Activated naive CD4-positive, alpha-beta T cell treated with Interleukin-2 at 50 U/mL for 16 hours (primary cell): ENCODE data around the gene STX3.
"Not testable (repeated sequence)": the region's sequence is repeated elsewhere in the genome, so short reads cannot be mapped to it uniquely, and the experiment has no call there.

Experiments
- DNase-seq: peaks from one replicate; pipeline ENCODE4 v3.0.0-alpha.2; 2020

STX3 gene

GRCh38 chr11:59759900-59760299 lies 4.7 kb downstream of the STX3 start:
- DNase-seq: no peak

DNA sequence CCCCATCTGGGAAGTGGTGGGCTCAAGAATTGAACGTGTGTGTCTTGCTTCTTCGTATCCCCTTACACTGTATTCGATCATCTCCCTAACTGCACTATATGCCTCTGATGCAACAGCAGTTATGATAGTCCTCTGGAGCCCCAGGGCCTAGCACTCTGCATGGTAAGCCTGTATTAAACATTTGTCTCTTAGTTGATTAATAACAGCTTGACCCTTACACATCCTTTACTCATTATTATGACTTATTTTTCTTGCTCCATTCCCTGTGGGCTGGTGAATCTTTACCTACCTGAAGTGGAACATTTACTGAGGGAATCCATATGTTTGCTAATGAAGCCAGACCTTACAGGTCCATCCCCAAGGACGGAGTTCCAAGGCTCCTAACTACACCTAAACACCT lies 5.6 kb downstream of the STX3 start:
- no peak for DNase-seq

DNA sequence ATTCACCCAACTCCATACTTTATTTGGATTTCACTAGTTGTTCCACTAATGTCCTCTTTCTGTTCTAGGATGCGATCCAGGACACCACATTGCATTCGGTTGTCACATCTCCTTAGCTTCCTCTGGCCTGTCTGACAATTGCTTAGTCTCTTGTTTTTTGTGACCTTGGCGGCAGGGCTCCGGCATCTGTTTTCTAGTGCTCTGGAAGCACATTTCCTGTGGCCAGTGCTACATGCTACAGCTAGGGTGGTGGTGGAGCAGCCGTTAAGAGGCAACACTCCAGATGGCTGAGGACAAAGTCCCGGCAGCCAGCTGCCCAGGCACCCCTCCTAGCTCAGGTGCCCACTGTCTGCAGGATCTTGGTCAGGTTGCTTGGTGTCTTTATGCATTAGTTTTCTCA lies 6.8 kb downstream of the STX3 start:
- DNase-seq: no peak

DNA sequence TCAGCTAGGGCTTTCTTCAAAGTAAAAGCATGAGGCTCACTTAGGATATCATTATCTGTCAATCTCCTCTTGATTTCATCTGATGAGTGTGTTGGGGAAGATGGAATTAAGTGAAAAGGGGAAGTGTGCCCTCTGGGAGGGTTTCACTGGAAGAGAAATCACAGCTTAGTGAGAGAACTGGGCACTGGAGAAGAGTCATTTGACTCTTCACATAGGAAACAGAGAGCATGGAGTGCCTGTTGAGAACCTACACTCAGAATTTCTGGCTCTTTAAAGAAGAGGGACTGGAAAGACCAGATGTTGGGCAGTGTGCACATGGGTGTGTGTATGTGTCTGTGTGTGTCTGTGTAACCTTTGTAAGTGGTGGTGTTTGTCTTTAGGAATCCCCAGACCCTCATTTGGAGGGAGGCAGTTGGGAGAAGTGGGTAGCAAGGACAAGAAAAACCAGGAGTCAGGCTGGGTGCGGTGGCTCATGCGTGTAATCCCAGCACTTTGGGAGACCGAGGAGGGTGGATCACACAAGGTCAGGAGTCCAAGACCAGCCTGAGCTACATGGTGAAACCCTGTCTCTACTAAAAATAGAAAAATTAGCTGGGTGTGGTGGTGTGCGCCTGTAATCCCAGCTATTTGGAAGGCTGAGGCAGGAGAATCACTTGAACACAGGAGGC lies 10.0 kb downstream of the STX3 start:
- DNase-seq: no peak

DNA sequence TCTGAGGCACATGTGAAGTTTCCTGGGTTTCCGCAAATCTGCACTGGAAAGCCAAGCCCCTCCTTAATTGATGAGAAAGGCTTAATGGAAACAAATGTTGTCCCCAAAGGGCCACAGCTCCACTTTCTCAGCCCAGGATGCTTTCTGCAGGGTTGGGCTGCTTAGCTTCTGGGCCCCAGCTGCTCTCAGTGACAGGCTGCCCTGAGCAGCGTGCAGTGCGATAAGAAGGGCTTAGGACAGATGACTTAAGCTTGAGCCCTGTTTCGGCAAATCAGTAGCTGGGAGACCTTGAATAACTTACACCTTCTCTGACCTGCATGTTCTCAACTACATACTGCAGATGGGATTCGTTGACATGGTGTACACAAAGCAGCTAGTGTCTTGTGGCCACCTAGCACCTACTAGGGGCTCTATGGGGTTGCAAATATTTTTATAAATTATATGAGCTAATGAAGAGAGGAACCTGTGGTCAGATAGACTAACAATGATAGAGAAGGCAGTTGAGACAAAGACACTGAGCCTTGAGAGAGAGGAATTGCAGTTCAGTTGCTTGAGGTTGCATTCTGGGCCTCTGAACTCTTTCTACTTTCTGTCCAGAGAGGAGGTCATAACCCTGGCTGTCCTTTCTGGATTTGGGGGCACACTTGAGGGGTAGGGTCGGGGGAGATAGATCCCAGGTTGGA lies 11.5 kb downstream of the STX3 start:
- DNase-seq: no peak

DNA sequence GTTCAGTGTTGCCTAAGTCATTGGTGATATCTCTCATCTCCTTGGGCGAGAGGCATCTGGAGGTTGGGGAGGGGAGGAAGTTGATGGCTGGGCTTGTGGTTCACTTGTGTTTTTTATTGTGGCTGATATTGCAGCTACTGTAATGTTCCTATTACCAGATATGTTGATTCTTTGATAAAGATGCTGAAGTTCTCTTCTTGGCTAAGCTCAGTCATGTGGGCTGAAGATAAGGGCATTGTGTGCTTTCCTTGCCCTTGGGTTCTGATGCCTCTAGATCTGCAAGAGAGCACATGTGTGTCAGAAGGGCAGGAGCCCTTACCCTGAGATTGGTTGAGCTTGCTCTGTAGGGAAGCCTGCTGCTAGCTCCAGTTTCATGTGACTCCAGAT lies 12.0 kb downstream of the STX3 start:
- DNase-seq: no peak

GRCh38 chr11:59769111-59769510 lies 13.9 kb downstream of the STX3 start:
- no peak for DNase-seq

- DNase-seq: no peak
Observed at GRCh38 chr11:59769828-59770227, 14.7 kb downstream of the STX3 start.

DNA sequence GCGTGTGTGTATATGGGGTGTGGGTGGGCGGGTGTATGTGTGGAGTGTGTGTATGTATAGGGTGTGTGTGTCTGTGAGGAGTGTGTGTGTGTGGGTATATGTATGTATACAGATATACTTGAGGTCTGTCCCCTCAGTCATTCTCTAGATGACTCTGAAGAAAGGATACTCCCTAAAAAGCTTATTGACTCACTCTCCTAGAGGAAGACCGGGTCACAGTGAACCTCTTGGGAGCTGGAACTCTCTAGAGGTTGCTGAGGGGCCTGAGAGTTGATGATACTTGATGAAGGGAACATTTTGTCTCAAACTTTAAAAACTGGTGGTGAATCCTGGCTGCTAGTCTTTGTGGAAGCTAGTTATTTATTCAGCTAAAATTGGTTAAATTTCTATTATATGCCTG lies 15.1 kb downstream of the STX3 start:
- DNase-seq: no peak

- DNase-seq: no peak
Observed at GRCh38 chr11:59770869-59771268, 15.7 kb downstream of the STX3 start.

DNA sequence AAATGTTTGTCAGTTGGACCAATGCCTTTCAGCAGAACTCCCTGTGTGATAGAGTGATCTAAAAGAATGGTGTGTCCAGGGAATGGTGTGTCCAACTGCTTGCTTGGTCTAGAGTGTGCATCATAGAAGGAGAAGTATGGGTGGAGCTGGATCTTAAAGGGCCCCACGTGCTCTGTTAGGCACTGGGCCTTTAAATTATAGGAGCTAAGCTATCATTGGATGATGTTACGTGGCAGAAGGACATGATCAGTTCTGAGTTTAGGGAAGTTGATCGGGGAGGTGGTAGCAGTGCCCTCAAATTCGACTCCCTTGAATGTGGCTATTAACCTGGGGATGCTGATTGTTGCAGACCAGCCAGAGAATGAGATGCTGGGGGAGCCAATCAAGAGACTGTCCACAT lies 16.4 kb downstream of the STX3 start:
- no peak for DNase-seq

DNA sequence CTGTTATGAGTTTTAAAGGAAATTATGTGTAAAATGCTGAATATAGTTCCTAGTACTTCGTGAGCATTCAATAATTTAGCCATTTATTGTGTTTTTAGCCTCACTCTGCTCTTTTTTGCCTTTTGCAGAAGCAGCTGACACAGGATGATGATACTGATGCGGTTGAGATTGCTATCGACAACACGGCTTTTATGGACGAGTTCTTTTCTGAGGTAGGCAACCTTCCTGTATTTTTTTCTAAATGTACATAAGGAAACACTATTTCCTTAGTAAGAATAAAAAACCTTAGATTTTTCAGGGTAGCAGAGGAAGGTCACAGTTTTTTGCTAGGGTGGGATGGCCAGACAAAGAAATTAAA lies 17.9 kb downstream of the STX3 start:
- DNase-seq: no peak

GRCh38 chr11:59776210-59777066 lies 21.3 kb downstream of the STX3 start:
- DNase-seq: no peak

DNA sequence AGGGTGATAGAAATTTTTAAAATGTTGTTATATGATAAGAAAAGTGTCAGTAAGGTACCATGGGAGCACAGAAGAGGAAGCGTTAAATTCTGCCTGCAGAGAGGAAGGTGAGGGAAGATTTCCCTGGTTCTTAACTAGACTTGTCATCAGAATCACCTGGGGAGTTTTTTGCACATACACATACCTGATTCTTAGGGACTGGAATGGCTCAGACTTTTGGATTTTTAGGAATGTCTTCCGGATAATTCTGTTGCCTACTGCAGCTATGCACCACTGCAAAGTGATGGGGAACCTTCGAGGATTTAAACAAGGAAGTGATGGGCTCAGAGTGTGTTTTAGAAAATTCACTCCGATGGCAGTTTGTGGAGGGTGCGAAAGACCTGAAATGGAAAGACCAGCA lies 21.9 kb downstream of the STX3 start:
- no peak for DNase-seq

- no peak for DNase-seq
Observed at GRCh38 chr11:59778122-59778521, 22.9 kb downstream of the STX3 start.

- no peak for DNase-seq
Observed at GRCh38 chr11:59779487-59779886, 24.3 kb downstream of the STX3 start.

GRCh38 chr11:59782080-59782479 lies 26.9 kb downstream of the STX3 start:
- DNase-seq: no peak

DNA sequence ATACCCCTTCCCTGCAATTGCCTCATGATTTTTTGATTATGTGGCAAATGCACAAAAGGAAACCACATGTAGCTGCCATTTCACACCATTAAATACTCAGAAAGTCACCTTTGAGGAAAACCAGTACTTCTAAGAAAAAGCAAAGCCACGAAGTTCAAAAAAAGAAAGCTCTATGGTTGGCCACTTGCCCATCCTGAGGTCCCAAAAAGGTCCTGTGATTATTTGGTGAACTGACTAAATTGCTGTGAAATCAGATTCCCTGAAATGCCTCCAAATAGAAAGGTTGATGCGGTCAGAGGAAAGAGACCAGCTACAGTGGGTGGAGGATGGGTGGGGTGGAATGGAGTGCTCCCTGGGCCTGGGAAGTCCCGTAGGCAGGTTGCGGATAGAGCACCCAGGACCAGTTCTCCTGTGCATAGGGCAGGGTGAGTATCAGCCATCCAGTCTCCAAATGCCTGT lies 28.5 kb downstream of the STX3 start:
- DNase-seq: no peak

DNA sequence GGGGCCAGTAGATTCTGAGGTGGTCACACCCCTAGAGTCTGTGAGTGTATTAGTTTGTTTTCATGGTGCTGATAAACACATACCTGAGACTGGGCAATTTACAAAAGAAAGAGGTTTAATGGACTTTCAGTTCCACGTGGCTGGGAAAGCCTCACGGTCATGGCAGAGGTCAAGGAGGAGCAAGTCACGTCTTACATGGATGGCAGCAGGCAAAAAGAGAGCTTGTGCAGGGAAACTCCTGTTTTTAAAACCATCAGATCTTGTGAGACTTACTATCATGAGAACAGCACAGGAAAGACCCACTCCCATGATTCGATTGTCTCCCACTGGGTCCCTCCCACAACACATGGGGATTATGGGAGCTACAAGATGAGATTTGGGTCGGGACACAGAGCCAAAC lies 29.3 kb downstream of the STX3 start:
- DNase-seq: not testable (repeated sequence)

- DNase-seq: no peak
Observed at GRCh38 chr11:59785818-59786217, 30.6 kb downstream of the STX3 start.

GRCh38 chr11:59787255-59787588 lies 32.0 kb downstream of the STX3 start:
- DNase-seq: no peak

- no peak for DNase-seq
Observed at GRCh38 chr11:59787816-59788215, 32.6 kb downstream of the STX3 start.

DNA sequence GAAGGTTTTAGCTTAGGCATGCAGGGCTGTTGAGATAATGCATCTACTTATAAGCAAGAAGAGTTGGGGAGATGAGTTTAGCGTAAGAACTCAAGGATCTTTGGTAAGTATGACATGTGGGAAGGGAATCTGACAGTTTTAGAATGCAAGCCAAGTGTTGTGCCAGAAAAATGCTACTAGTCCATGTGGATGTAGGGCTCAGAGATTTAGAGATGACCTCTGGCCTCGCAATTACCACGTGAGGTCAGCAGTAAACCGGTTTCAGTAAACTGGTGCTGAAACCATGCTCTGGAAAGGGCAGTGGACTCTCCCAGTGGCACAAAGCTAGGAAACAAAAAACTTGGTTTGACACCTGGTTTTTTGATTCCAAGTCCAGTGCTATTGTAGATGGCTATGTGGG lies 36.5 kb downstream of the STX3 start:
- no peak for DNase-seq

- no peak for DNase-seq
Observed at GRCh38 chr11:59792507-59792906, 37.3 kb downstream of the STX3 start.
